GM12875 (cell line): Measurements from ENCODE around the gene TNS1.

ENCODE experiments used
- H3K4me3 ChIP-seq: one replicate; pipeline ENCODE4 v1.5.1; 2011; ENCODE audit warnings: low read depth, low read length, control low read depth
- TF ChIP-seq, protein P1 (sequence below): IDR thresholded peaks from 2 replicates; pipeline ENCODE4 v1.5.1; 2011; ENCODE audit warnings: low read depth, mild to moderate bottlenecking, control low read depth, inconsistent platforms, low read length, moderate library complexity, borderline replicate concordance; ENCODE audit not compliant: insufficient read depth

TNS1 gene

DNA sequence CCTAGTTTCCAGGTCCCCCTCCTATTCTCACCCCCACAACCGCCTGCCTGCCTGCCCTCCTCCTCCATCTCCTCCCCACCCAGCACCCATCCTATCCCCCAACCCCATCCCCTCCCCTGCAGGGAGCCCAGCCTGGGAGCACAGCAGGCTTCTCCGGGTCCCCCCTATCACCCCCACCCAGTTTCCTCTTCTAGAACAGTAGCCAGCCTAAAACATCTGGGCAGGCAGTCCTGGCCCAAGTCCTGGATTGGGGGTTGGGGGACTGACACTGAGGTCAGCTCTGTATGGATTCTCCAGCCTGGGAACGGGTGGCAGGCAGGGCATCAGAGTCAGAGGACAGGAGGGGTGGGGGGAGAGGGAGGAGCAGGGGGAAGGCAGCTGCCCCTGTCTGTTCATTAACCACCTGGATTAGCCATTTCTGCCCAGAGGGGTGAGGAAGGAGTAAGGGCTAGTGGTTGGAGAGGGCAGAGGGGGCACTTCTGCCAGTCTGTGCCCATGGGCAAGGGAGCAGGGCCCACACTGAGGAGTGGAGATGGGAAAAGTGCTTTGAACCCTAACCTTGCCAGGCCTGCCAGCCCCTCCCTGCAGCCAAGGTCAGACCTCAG is 60.0 kb downstream of the TNS1 start:
- H3K4me3 ChIP-seq = no peak overlapping the region
- TF ChIP-seq, protein P1, sequence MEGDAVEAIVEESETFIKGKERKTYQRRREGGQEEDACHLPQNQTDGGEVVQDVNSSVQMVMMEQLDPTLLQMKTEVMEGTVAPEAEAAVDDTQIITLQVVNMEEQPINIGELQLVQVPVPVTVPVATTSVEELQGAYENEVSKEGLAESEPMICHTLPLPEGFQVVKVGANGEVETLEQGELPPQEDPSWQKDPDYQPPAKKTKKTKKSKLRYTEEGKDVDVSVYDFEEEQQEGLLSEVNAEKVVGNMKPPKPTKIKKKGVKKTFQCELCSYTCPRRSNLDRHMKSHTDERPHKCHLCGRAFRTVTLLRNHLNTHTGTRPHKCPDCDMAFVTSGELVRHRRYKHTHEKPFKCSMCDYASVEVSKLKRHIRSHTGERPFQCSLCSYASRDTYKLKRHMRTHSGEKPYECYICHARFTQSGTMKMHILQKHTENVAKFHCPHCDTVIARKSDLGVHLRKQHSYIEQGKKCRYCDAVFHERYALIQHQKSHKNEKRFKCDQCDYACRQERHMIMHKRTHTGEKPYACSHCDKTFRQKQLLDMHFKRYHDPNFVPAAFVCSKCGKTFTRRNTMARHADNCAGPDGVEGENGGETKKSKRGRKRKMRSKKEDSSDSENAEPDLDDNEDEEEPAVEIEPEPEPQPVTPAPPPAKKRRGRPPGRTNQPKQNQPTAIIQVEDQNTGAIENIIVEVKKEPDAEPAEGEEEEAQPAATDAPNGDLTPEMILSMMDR = no peak

DNA sequence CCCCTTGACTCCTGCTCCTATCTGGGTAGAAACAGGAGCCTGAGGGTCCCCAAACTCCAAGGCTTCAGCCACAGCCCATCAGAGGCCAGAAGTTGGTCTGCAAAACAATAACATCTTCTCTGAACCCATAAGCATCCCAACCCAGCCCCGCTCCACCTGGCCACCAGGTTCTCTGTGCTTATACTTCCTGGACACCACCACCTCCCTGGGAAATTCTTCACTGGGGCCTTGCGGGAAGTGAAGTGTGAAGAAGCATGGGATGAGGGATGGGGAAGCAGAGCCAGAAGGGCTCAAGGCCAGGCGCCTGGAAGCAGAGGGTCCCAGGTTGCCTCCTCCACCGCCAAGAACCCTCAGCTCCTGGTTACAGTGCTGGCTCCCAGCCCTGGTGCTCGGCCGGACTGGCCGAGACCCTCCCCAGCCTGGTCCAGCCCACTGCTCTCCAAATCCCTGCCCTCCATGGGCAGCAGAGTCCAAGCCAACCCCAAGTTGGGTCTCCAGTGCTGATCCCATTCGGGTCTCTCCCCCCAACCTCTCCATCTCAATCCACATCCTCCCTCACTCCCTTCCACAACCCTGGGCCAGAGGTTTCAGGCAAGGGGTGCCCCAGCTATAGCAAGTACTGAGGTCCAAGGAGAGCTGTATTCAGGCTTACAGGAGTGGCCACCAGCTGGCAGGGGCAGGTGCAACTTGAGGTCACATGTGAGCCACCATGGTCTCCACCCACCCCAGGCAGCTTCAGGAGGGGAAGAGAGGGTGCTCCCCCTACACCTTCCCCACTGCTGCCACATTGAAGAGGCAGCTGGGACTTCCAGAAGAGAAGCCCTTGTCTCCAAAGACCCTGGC is 60.7 kb downstream of the TNS1 start:
- no peak overlapping the region for H3K4me3 ChIP-seq
- TF ChIP-seq, protein P1 = no peak

DNA sequence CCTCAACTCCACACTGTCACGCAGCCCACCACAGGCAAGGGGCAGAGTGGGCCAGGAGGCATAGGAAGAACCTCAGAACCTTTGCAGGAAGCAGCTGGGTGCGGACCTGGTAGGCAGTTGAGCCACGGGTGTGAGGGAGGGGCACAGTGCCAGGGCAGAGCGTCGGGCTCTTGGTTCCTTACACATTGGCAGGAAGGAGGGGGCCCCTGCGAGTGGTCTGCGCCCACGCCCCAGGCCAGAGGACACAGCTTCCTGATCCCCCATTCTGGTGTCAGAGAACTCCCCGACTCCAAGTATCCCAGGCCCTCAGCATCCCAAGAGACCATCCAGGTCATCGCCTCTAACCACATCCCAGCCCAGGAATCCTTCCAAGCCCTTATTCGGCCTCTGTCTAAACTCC is 61.5 kb downstream of the TNS1 start:
- TF ChIP-seq, protein P1 = no peak
- no peak overlapping the region for H3K4me3 ChIP-seq

DNA sequence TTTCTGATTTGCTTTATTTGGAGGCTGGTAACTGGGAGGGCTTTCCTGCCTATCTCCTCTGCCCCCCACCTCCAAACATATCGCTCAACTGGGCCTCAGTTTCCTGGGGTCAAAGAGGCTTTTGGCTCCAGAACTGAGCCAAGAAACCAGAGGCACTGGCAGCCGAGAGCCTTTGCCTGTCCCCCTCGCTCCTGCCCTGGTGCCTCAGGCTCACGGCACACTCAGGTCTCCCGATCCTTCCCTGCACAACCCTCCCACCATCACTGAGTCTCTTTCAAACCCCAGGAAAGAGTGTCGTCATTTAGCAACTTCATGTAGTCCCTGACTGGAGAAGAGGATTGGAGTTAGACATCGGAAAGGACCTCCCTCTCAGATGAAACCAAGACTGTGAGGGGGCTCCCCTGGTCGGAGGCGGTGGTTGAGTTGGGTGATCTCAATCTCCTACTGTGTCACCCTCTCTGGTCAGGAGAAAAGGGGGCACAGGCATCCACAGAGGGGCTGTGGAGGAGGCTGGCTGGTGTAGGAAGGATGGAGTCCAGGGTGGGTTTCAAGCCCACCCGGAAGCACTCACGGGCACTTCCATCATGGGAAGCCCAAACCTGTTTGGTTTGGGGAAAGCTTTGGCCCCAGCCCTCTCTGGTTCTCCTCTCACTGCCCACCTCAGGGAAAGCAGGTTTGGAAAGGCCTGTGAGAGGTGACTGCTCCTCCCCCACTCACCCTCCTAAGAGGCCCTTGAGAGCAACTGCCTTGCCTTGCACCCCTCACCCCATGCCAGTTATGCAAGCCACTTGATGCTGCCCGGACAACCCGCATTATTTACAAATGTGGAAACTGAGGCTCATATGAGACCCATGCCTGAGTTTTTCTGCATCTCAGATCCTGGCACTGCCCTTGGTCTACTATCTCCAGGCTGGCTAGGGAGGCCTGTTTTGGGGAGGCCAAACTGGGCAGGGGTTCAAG is 62.3 kb downstream of the TNS1 start:
- TF ChIP-seq, protein P1 = no peak
- no peak overlapping the region for H3K4me3 ChIP-seq

DNA sequence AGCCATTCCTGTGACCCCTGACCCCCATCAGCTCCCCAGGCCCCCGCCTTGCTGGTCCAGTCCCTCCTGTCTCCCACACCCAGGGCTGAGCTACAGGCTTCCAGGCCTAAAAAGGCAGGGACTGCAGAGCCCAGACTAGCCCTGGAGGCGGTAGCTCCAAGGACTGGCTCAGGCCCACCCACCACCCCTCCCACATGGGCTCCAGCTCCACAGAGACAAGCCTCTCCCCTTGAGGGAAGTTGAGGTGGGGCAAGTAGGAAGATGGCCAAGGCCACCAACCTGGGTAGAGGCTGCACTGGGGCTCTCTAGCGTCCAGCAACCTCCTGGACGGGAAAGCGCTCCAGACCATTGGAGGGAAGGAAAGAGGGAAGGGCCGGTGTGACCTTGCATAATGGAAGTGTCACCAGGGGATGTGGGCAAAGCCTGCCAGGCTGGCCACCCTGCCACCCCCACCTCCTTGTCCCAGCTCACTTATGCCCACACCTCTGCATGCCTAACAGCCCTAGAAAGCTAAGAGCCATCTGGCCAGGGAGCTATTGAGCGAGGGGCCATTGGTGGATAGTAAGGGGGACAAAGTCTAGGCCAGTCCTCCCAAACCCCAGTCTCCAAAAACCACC is 63.1 kb downstream of the TNS1 start:
- TF ChIP-seq, protein P1 = no peak

DNA sequence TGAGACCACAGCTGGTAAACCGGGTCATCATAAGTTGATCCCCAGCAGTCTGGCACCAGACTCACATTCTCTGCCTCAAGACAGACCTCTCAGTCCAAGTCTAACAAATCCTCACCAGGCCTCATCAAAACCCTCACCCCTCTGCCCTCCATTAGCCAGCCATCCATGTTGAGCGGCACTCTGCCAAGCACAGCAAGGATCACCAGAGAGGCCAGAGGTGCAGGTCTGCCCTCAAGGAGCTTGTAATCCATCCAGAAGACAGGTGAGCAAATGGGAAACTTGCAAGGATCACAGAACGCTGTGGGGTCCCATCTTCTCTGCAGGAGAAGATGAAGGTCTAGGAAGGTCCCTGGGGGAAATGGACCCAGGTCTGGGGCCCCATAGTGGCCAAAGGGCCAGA is 63.6 kb downstream of the TNS1 start:
- H3K4me3 ChIP-seq = no peak overlapping the region
- TF ChIP-seq, protein P1 = no peak

More for the DNA sequence above, 63.1 kb downstream of the TNS1 start:
- no peak overlapping the region for H3K4me3 ChIP-seq
